ENCODE data around the gene JUNB. TPM values are rescaled to one million over a fixed set of nuclear protein-coding genes. Genes with fewer than 3 reads are reported as not detected.

The JUNB gene
- total and polyA plus RNA-seq, 2 donors = 121 to 139 TPM

- Histone ChIP-seq H3K4me3 (ENCODE audit: low read length in 2 of 2) (no peak overlapping the region), H3K36me3 (ENCODE audit: control insufficient read depth in 2 of 2, insufficient read depth in 2 of 2, low read length in 1 of 2) (no peaks in the 10 kb centered on the region), H3K9me3 (ENCODE audit: control insufficient read depth in 2 of 2, insufficient read depth in 1 of 2, low read length in 1 of 2) (peaks cover 0 to 4% of the 10 kb centered on the region in 2 donors), H3K4me1 (ENCODE audit: control insufficient read depth in 2 of 2, insufficient read depth in 2 of 2, low read length in 2 of 2) (peaks cover 2 to 17% of the 10 kb centered on the region in 2 donors), H3K27me3 (ENCODE audit: control insufficient read depth in 2 of 2, insufficient read depth in 1 of 2, low read length in 1 of 2) (peaks cover 0 to 21% of the 10 kb centered on the region in 2 donors), H3K27ac (ENCODE audit: low read depth in 1 of 2, low read length in 1 of 2) (no peak overlapping the region)
- DNase-seq (ENCODE audit: low read depth in 6 of 9, low spot score in 9 of 9) = no peak
- WGBS = 98% methylated on average over 15 of the region's 15 CpGs
Measured at GRCh38 chr19:12767666-12768065, 23.6 kb upstream of the JUNB start.

GRCh38 chr19:12769689-12770088 is 21.6 kb upstream of the JUNB start:
- H3K4me1 ChIP-seq (ENCODE audit: control insufficient read depth in 2 of 2, insufficient read depth in 2 of 2, low read length in 2 of 2) = peaks cover 2 to 19% of the 10 kb centered on the region in 2 donors
- H3K27me3 ChIP-seq (ENCODE audit: control insufficient read depth in 2 of 2, insufficient read depth in 1 of 2, low read length in 1 of 2) = peaks cover 0 to 24% of the 10 kb centered on the region in 2 donors

GRCh38 chr19:12770922-12771321 is 20.4 kb upstream of the JUNB start:
- Histone ChIP-seq H3K36me3 (ENCODE audit: control insufficient read depth in 2 of 2, insufficient read depth in 2 of 2, low read length in 1 of 2) (no peaks in the 10 kb centered on the region), H3K9me3 (ENCODE audit: control insufficient read depth in 2 of 2, insufficient read depth in 1 of 2, low read length in 1 of 2) (peaks cover 0 to 4% of the 10 kb centered on the region in 2 donors), H3K4me1 (ENCODE audit: control insufficient read depth in 2 of 2, insufficient read depth in 2 of 2, low read length in 2 of 2) (peaks cover 6 to 27% of the 10 kb centered on the region in 2 donors), H3K4me3 (ENCODE audit: low read length in 2 of 2) (no peak overlapping the region), H3K27me3 (ENCODE audit: control insufficient read depth in 2 of 2, insufficient read depth in 1 of 2, low read length in 1 of 2) (peaks cover 0 to 20% of the 10 kb centered on the region in 2 donors), H3K27ac (ENCODE audit: low read depth in 1 of 2, low read length in 1 of 2) (no peak overlapping the region)
- WGBS = 98% methylated on average over 13 of the region's 13 CpGs
- no peak for DNase-seq (ENCODE audit: low read depth in 6 of 9, low spot score in 9 of 9)

More at GRCh38 chr19:12769689-12770088, 21.6 kb upstream of the JUNB start:
- H3K27ac ChIP-seq (ENCODE audit: low read depth in 1 of 2, low read length in 1 of 2) = no peak overlapping the region
- peaks cover 0 to 4% of the 10 kb centered on the region in 2 donors for H3K9me3 ChIP-seq (ENCODE audit: control insufficient read depth in 2 of 2, insufficient read depth in 1 of 2, low read length in 1 of 2)
- 72% methylated on average over 37 of the region's 37 CpGs for WGBS
- H3K36me3 ChIP-seq (ENCODE audit: control insufficient read depth in 2 of 2, insufficient read depth in 2 of 2, low read length in 1 of 2) = no peaks in the 10 kb centered on the region
- no peak overlapping the region for H3K4me3 ChIP-seq (ENCODE audit: low read length in 2 of 2)
- DNase-seq (ENCODE audit: low read depth in 6 of 9, low spot score in 9 of 9) = peak in 4 of 9 donors; percentile 59 to 78 (median 72)

GRCh38 chr19:12772323-12772722 is 19.0 kb upstream of the JUNB start:
- no peak overlapping the region for H3K27ac ChIP-seq (ENCODE audit: low read depth in 1 of 2, low read length in 1 of 2)
- peaks cover 6 to 29% of the 10 kb centered on the region in 2 donors for H3K4me1 ChIP-seq (ENCODE audit: control insufficient read depth in 2 of 2, insufficient read depth in 2 of 2, low read length in 2 of 2)
- H3K4me3 ChIP-seq (ENCODE audit: low read length in 2 of 2) = no peak overlapping the region
- H3K9me3 ChIP-seq (ENCODE audit: control insufficient read depth in 2 of 2, insufficient read depth in 1 of 2, low read length in 1 of 2) = peaks cover 0 to 4% of the 10 kb centered on the region in 2 donors
- DNase-seq (ENCODE audit: low read depth in 6 of 9, low spot score in 9 of 9) = no peak
- peaks cover 0 to 15% of the 10 kb centered on the region in 2 donors for H3K27me3 ChIP-seq (ENCODE audit: control insufficient read depth in 2 of 2, insufficient read depth in 1 of 2, low read length in 1 of 2)
- WGBS = 94% methylated on average over 4 of the region's 4 CpGs
- H3K36me3 ChIP-seq (ENCODE audit: control insufficient read depth in 2 of 2, insufficient read depth in 2 of 2, low read length in 1 of 2) = no peaks in the 10 kb centered on the region

GRCh38 chr19:12773571-12773970 is 17.7 kb upstream of the JUNB start:
- H3K4me3 ChIP-seq (ENCODE audit: low read length in 2 of 2) = no peak overlapping the region
- peaks cover 9 to 42% of the 10 kb centered on the region in 2 donors for H3K4me1 ChIP-seq (ENCODE audit: control insufficient read depth in 2 of 2, insufficient read depth in 2 of 2, low read length in 2 of 2)
- H3K9me3 ChIP-seq (ENCODE audit: control insufficient read depth in 2 of 2, insufficient read depth in 1 of 2, low read length in 1 of 2) = peaks cover 0 to 4% of the 10 kb centered on the region in 2 donors
- H3K27me3 ChIP-seq (ENCODE audit: control insufficient read depth in 2 of 2, insufficient read depth in 1 of 2, low read length in 1 of 2) = peaks cover 0 to 15% of the 10 kb centered on the region in 2 donors
- WGBS = over 99% methylated on average over 2 of the region's 2 CpGs
- no peaks in the 10 kb centered on the region for H3K36me3 ChIP-seq (ENCODE audit: control insufficient read depth in 2 of 2, insufficient read depth in 2 of 2, low read length in 1 of 2)
- DNase-seq (ENCODE audit: low read depth in 6 of 9, low spot score in 9 of 9) = peak in 1 of 9 donors; percentile 35
- H3K27ac ChIP-seq (ENCODE audit: low read depth in 1 of 2, low read length in 1 of 2) = no peak overlapping the region

- peaks cover 0 to 14% of the 10 kb centered on the region in 2 donors for H3K27me3 ChIP-seq (ENCODE audit: control insufficient read depth in 2 of 2, insufficient read depth in 1 of 2, low read length in 1 of 2)
- peaks cover 0 to 4% of the 10 kb centered on the region in 2 donors for H3K9me3 ChIP-seq (ENCODE audit: control insufficient read depth in 2 of 2, insufficient read depth in 1 of 2, low read length in 1 of 2)
- 26% methylated on average over 58 of the region's 58 CpGs for WGBS
- peaks cover 9 to 48% of the 10 kb centered on the region in 2 donors for H3K4me1 ChIP-seq (ENCODE audit: control insufficient read depth in 2 of 2, insufficient read depth in 2 of 2, low read length in 2 of 2)
- peak within 1 kb of the TSS; percentile 50 to 63 for H3K4me3 ChIP-seq (ENCODE audit: low read length in 2 of 2)
- DNase-seq (ENCODE audit: low read depth in 6 of 9, low spot score in 9 of 9) = peak in 1 of 9 donors; percentile 25
- no peaks in the 10 kb centered on the region for H3K36me3 ChIP-seq (ENCODE audit: control insufficient read depth in 2 of 2, insufficient read depth in 2 of 2, low read length in 1 of 2)
- H3K27ac ChIP-seq (ENCODE audit: low read depth in 1 of 2, low read length in 1 of 2) = peak within 1 kb of the TSS; percentile 24 to 74
Measured at GRCh38 chr19:12774588-12775555, 16.4 kb upstream of the JUNB start, which contains the start of gene HOOK2. Gene HOOK2, minus strand, starts transcription at chr19:12775552. Its CDS starts 103 bp downstream, at chr19:12775449.

- Histone ChIP-seq H3K27me3 (ENCODE audit: control insufficient read depth in 2 of 2, insufficient read depth in 1 of 2, low read length in 1 of 2) (peaks cover 0 to 5% of the 10 kb centered on the region in 2 donors), H3K9me3 (ENCODE audit: control insufficient read depth in 2 of 2, insufficient read depth in 1 of 2, low read length in 1 of 2) (no peaks in the 10 kb centered on the region), H3K4me3 (ENCODE audit: low read length in 2 of 2) (peak overlapping the region; percentile 73 to 74), H3K27ac (ENCODE audit: low read depth in 1 of 2, low read length in 1 of 2) (peak overlapping the region; percentile 90 to 92), H3K4me1 (ENCODE audit: control insufficient read depth in 2 of 2, insufficient read depth in 2 of 2, low read length in 2 of 2) (peaks cover 11 to 53% of the 10 kb centered on the region in 2 donors), H3K36me3 (ENCODE audit: control insufficient read depth in 2 of 2, insufficient read depth in 2 of 2, low read length in 1 of 2) (no peaks in the 10 kb centered on the region)
- peak in 5 of 9 donors; percentile 61 to 84 (median 76) for DNase-seq (ENCODE audit: low read depth in 6 of 9, low spot score in 9 of 9)
- 15% methylated on average over 43 of the region's 43 CpGs for WGBS
Measured at GRCh38 chr19:12777217-12778016, 13.9 kb upstream of the JUNB start.

- Histone ChIP-seq H3K27ac (ENCODE audit: low read depth in 1 of 2, low read length in 1 of 2) (peak overlapping the region; percentile 90 to 92), H3K36me3 (ENCODE audit: control insufficient read depth in 2 of 2, insufficient read depth in 2 of 2, low read length in 1 of 2) (no peaks in the 10 kb centered on the region), H3K9me3 (ENCODE audit: control insufficient read depth in 2 of 2, insufficient read depth in 1 of 2, low read length in 1 of 2) (no peaks in the 10 kb centered on the region), H3K27me3 (ENCODE audit: control insufficient read depth in 2 of 2, insufficient read depth in 1 of 2, low read length in 1 of 2) (no peaks in the 10 kb centered on the region), H3K4me3 (ENCODE audit: low read length in 2 of 2) (peak overlapping the region; percentile 73 to 74), H3K4me1 (ENCODE audit: control insufficient read depth in 2 of 2, insufficient read depth in 2 of 2, low read length in 2 of 2) (peaks cover 15 to 61% of the 10 kb centered on the region in 2 donors)
- 6% methylated on average over 44 of the region's 44 CpGs for WGBS
- peak in 2 of 9 donors; percentile 46 to 62 for DNase-seq (ENCODE audit: low read depth in 6 of 9, low spot score in 9 of 9)
Measured at GRCh38 chr19:12778017-12778904, 13.0 kb upstream of the JUNB start.
